ENCODE data around the gene NMBR. TPM values are rescaled to one million over a fixed set of nuclear protein-coding genes. Genes with fewer than 3 reads are reported as not detected.

The NMBR gene
- total RNA-seq, 2 donors from 2014 or later, result 0.49 TPM; not detected in 1

GRCh38 chr6:142087950-142088857 is 58.7 kb downstream of the NMBR start:
- no peaks in the 10 kb centered on the region for H3K36me3 ChIP-seq
- TF ChIP-seq CTCF (IDR thresholded peaks at IDR 0.05), result no peak
- DNase-seq (ENCODE audit: low spot score) (no peak), ATAC-seq (ENCODE audit: insufficient number of reproducible peaks, low FRiP score, low read depth) (no peak)
- H3K27me3 ChIP-seq (replicated peaks; ENCODE audit: insufficient read depth), result no peaks in the 10 kb centered on the region
- H3K27ac ChIP-seq, result no peak overlapping the region
- no peaks in the 10 kb centered on the region for H3K4me1 ChIP-seq (ENCODE audit: control insufficient read depth in 1 of 2, low read depth in 2 of 2)
- no peaks in the 10 kb centered on the region for H3K9me3 ChIP-seq
- H3K4me3 ChIP-seq, result no peak overlapping the region

- no peaks in the 10 kb centered on the region for H3K27me3 ChIP-seq (replicated peaks; ENCODE audit: insufficient read depth)
- ATAC-seq (ENCODE audit: insufficient number of reproducible peaks, low FRiP score, low read depth), result no peak
- H3K27ac ChIP-seq, result no peak overlapping the region
- TF ChIP-seq CTCF (IDR thresholded peaks at IDR 0.05), result no peak
- no peaks in the 10 kb centered on the region for H3K36me3 ChIP-seq
- no peaks in the 10 kb centered on the region for H3K4me1 ChIP-seq (ENCODE audit: control insufficient read depth in 1 of 2, low read depth in 2 of 2)
- H3K9me3 ChIP-seq, result no peaks in the 10 kb centered on the region
- no peak for DNase-seq (ENCODE audit: low spot score)
- H3K4me3 ChIP-seq, result no peak overlapping the region
Measured at GRCh38 chr6:142079130-142079529, 67.8 kb downstream of the NMBR start.

GRCh38 chr6:142075516-142076101 is 71.3 kb downstream of the NMBR start:
- H3K4me1 ChIP-seq (ENCODE audit: control insufficient read depth in 1 of 2, low read depth in 2 of 2), result no peaks in the 10 kb centered on the region
- no peaks in the 10 kb centered on the region for H3K36me3 ChIP-seq
- DNase-seq (ENCODE audit: low spot score), result no peak
- no peak overlapping the region for H3K27ac ChIP-seq
- no peak for TF ChIP-seq CTCF (IDR thresholded peaks at IDR 0.05)
- no peaks in the 10 kb centered on the region for H3K9me3 ChIP-seq
- H3K4me3 ChIP-seq, result no peak overlapping the region
- no peaks in the 10 kb centered on the region for H3K27me3 ChIP-seq (replicated peaks; ENCODE audit: insufficient read depth)
- no peak for ATAC-seq (ENCODE audit: insufficient number of reproducible peaks, low FRiP score, low read depth)

- Histone ChIP-seq H3K27me3 (replicated peaks; ENCODE audit: insufficient read depth) (no peaks in the 10 kb centered on the region), H3K9me3 (no peaks in the 10 kb centered on the region), H3K4me3 (no peak overlapping the region), H3K36me3 (no peaks in the 10 kb centered on the region), H3K27ac (no peak overlapping the region), H3K4me1 (ENCODE audit: control insufficient read depth in 1 of 2, low read depth in 2 of 2) (no peaks in the 10 kb centered on the region)
- no peak for ATAC-seq (ENCODE audit: insufficient number of reproducible peaks, low FRiP score, low read depth)
- no peak for TF ChIP-seq CTCF (IDR thresholded peaks at IDR 0.05)
- DNase-seq (ENCODE audit: low spot score), result no peak
Measured at GRCh38 chr6:142074516-142074915, 72.4 kb downstream of the NMBR start.

- ATAC-seq (ENCODE audit: insufficient number of reproducible peaks, low FRiP score, low read depth), result no peak
- Histone ChIP-seq H3K4me3 (no peak overlapping the region), H3K36me3 (no peaks in the 10 kb centered on the region), H3K9me3 (no peaks in the 10 kb centered on the region), H3K27me3 (replicated peaks; ENCODE audit: insufficient read depth) (no peaks in the 10 kb centered on the region), H3K4me1 (ENCODE audit: control insufficient read depth in 1 of 2, low read depth in 2 of 2) (no peaks in the 10 kb centered on the region), H3K27ac (no peak overlapping the region)
- TF ChIP-seq CTCF (IDR thresholded peaks at IDR 0.05), result no peak
- no peak for DNase-seq (ENCODE audit: low spot score)
Measured at GRCh38 chr6:142071981-142072380, 74.9 kb downstream of the NMBR start.

Measured in thoracic aorta (tissue), 2 donors.